A549 (cell line): Measurements from ENCODE around the gene SORCS2. TPM values are rescaled to one million over a fixed set of nuclear protein-coding genes. Genes with fewer than 3 reads are reported as not detected.

ENCODE experiments used
- ATAC-seq, 2 experiments: fragments of 200-7000 bp in 1 of 2; fragments of >200 bp in 1 of 2; cut with Nextera tagmentation in 1 of 2; cut with Tn5 transposase in 1 of 2; 3 replicates each; pipeline versions ENCODE4 v1.8.0 to v1.9.1; 2018 to 2020; ENCODE audit warnings: mild to moderate bottlenecking in 1 of 2, moderate library complexity in 1 of 2
- CTCF ChIA-PET: fragments of 300-600 bp; sonication (Branson Sonifier 250); formaldehyde crosslinking; extraction: SDS; loops from one replicate; lab custom pipeline; 2021; ENCODE audit warnings: antibody characterized with exemption, inconsistent platforms; lab: Yijun Ruan, JAX
- POLR2A ChIA-PET: fragments of 350-600 bp; formaldehyde crosslinking; extraction: SDS; loops from one replicate; lab custom pipeline; 2021; ENCODE audit warnings: antibody characterized with exemption, inconsistent platforms; lab: Yijun Ruan, JAX
- DNase-seq, 2 experiments: peaks; one replicate each; pipeline versions ENCODE4 v3.0.0 to v3.0.0-alpha.2; 2011 to 2016; ENCODE audit warnings: low read depth in 1 of 2, low spot score in 1 of 2
- FAIRE-seq: peaks from 2 replicates; lab custom pipeline; 2011; peaks lifted over from hg19 to GRCh38; lab: Jason Lieb, UNC
- H3K27ac ChIP-seq, 2 experiments: fragments of >200 bp; sonication (Bioruptor Twin); formaldehyde crosslinking; 3 replicates each; pipeline ENCODE4 v1.5.1; 2016 to 2017
- H3K4me1 ChIP-seq: fragments of >200 bp; sonication (Bioruptor Twin); formaldehyde crosslinking; 3 replicates; pipeline ENCODE4 v1.6.1; 2016
- H3K4me2 ChIP-seq: fragments of >200 bp; sonication (Bioruptor Twin); formaldehyde crosslinking; 3 replicates; pipeline ENCODE4 v1.6.1; 2016
- H3K4me3 ChIP-seq: fragments of >200 bp; sonication (Bioruptor Twin); formaldehyde crosslinking; 3 replicates; pipeline ENCODE4 v1.5.1; 2016
- H3K9me3 ChIP-seq: fragments of >200 bp; sonication (Bioruptor Twin); formaldehyde crosslinking; 3 replicates; pipeline ENCODE4 v1.6.1; 2016
- BCL3 ChIP-seq: fragments of >200 bp; sonication (Bioruptor Twin); formaldehyde crosslinking; IDR thresholded peaks from 3 replicates; pipeline ENCODE4 v1.6.1; 2016
- CBX8 ChIP-seq: fragments of 200-600 bp; sonication (generic); IDR thresholded peaks from 2 replicates; pipeline ENCODE4 v1.6.1; 2016
- CHD4 ChIP-seq: fragments of 200-600 bp; sonication (generic); IDR thresholded peaks from 2 replicates; pipeline ENCODE4 v1.6.1; 2016; ENCODE audit warnings: antibody characterized with exemption, mild to moderate bottlenecking, borderline replicate concordance
- EHMT2 ChIP-seq: fragments of 200-600 bp; sonication (generic); IDR thresholded peaks from 2 replicates; pipeline ENCODE4 v1.6.1; 2016; ENCODE audit warnings: antibody characterized with exemption, low read depth, mild to moderate bottlenecking, moderate library complexity
- EP300 ChIP-seq, 2 experiments: fragments of >200 bp; sonication (Bioruptor Twin); formaldehyde crosslinking; IDR thresholded peaks; 2 replicates in 1 of 2; 3 replicates in 1 of 2; pipeline ENCODE4 v1.6.1; 2016 to 2017
- FOSL2 ChIP-seq, 2 experiments: fragments of 450-650 bp in 1 of 2; fragments of >200 bp in 1 of 2; sonication (Bioruptor Twin) in 1 of 2; formaldehyde crosslinking; IDR thresholded peaks; 2 replicates each; pipeline versions ENCODE4 v1.5.0 to v1.6.1; 2016 to 2020; ENCODE audit warnings: mild to moderate bottlenecking in 1 of 2, moderate library complexity in 1 of 2
- GATA3 ChIP-seq: IDR thresholded peaks from 2 replicates; pipeline ENCODE4 v1.6.1; 2012; ENCODE audit warnings: borderline replicate concordance
- HES2 ChIP-seq: fragments of >200 bp; sonication (Bioruptor Twin); formaldehyde crosslinking; IDR thresholded peaks from 2 replicates; pipeline ENCODE4 v1.6.1; 2016
- HMGXB4 ChIP-seq: fragments of 250-450 bp; sonication (Bioruptor Pico); IDR thresholded peaks from 2 replicates; pipeline ENCODE4 v1.5.0; 2021; ENCODE audit warnings: mild to moderate bottlenecking, moderate library complexity, borderline replicate concordance
- JUNB ChIP-seq: fragments of >200 bp; sonication (Bioruptor Twin); formaldehyde crosslinking; IDR thresholded peaks from 2 replicates; pipeline ENCODE4 v1.6.1; 2016
- PHF8 ChIP-seq: fragments of 200-600 bp; sonication (generic); IDR thresholded peaks from 2 replicates; pipeline ENCODE4 v1.6.1; 2016; ENCODE audit warnings: low read depth, mild to moderate bottlenecking, antibody characterized with exemption, moderate library complexity, borderline replicate concordance
- POLR2A ChIP-seq: IDR thresholded peaks from 2 replicates; pipeline ENCODE4 v1.6.1; 2012; ENCODE audit warnings: mild to moderate bottlenecking, low read length
- REST ChIP-seq: fragments of 200-600 bp; sonication (generic); IDR thresholded peaks from 2 replicates; pipeline ENCODE4 v1.6.1; 2016; ENCODE audit warnings: antibody characterized with exemption, mild to moderate bottlenecking, moderate library complexity
- RFX5 ChIP-seq: fragments of 450-650 bp; IDR thresholded peaks from 2 replicates; pipeline ENCODE4 v1.7.1; 2014; ENCODE audit warnings: antibody characterized with exemption, mild to moderate bottlenecking, moderate library complexity
- SMC3 ChIP-seq: fragments of >200 bp; sonication (Bioruptor Twin); formaldehyde crosslinking; IDR thresholded peaks from 3 replicates; pipeline ENCODE4 v1.6.1; 2018; ENCODE audit warnings: inconsistent platforms
- SREBF2 ChIP-seq: fragments of 450-650 bp; IDR thresholded peaks from 2 replicates; pipeline ENCODE4 v1.6.1; 2014; ENCODE audit warnings: mild to moderate bottlenecking, moderate library complexity
- TFCP2L1 ChIP-seq: fragments of 250-450 bp; sonication (Bioruptor Pico); IDR thresholded peaks from 2 replicates; pipeline ENCODE4 v1.5.0; 2021; ENCODE audit warnings: mild to moderate bottlenecking
- ZFP36 ChIP-seq: fragments of 450-650 bp; IDR thresholded peaks from 2 replicates; pipeline ENCODE4 v1.6.1; 2014; ENCODE audit warnings: borderline replicate concordance; ENCODE audit not compliant: partially characterized antibody
- WGBS: methylation state at CpG from one replicate; pipeline ENCODE4 v1.1.6; 2017; ENCODE audit errors: missing lambda C conversion rate; 5-methylcytosine and 5-hydroxymethylcytosine counted together
- polyA plus RNA-seq, 4 experiments: library from polyadenylated mRNA; depleted of rRNA in 3 of 4; stranded (reverse); fragments of >200 nt; fragmentation: RNase III in 1 of 4; extraction: RNeasy Plus Mini Kit Qiagen cat#74134 plus additional on column Dnase treatment in 1 of 4; gene quantifications; 2 replicates in 3 of 4; 3 replicates in 1 of 4; pipeline ENCODE4 v1.2.3, GENCODE V29; 2011 to 2017

The SORCS2 gene
- polyA plus RNA-seq, 2 of the 4 experiments (the other 2 are of a cell fraction), result 1.4 to 4.6 TPM

GRCh38 chr4:7687006-7687405, 494.7 kb downstream of the SORCS2 start:
- DNase-seq, result no peak
- TF ChIP-seq CHD4 (no peak), RFX5 (no peak), GATA3 (no peak), EHMT2 (no peak), REST (no peak)
- TF ChIP-seq, all 56 proteins: peak for 0
- 72% methylated on average over 9 of the region's 9 CpGs for WGBS
- H3K4me2 ChIP-seq, result no peak overlapping the region
- no peaks in the 10 kb centered on the region for H3K9me3 ChIP-seq
- POLR2A ChIA-PET, result no interaction called here
- CTCF ChIA-PET, result interaction anchor here (1.0 kb wide), 1 partner anchor 33 kb away, joined by 3 read pairs; no protein-coding TSS in a partner anchor
- no peak overlapping the region for H3K27ac ChIP-seq
- no peak for FAIRE-seq
- no peak overlapping the region for H3K4me3 ChIP-seq
- ATAC-seq, result no peak
- H3K4me1 ChIP-seq, result no peaks in the 10 kb centered on the region

- no peak for TF ChIP-seq SMC3
- TF ChIP-seq FOSL2 (IDR thresholded peaks at IDR 0.05), result no peak
- TF ChIP-seq FOSL2 (CRISPR knock-in tag; IDR thresholded peaks at IDR 0.05), result no peak
- no peak for TF ChIP-seq SREBF2
- no peak for TF ChIP-seq JUNB
- no peak for TF ChIP-seq CHD4
- no peak for TF ChIP-seq PHF8
- TF ChIP-seq POLR2A, result no peak
- no peak for TF ChIP-seq EP300 (IDR thresholded peaks at IDR 0.05)
- TF ChIP-seq TFCP2L1, result no peak
- POLR2A ChIA-PET, result no interaction called here
- Histone ChIP-seq H3K9me3 (no peaks in the 10 kb centered on the region), H3K27ac (no peak overlapping the region), H3K4me3 (no peak overlapping the region), H3K4me2 (no peak overlapping the region), H3K4me1 (no peaks in the 10 kb centered on the region)
- FAIRE-seq, result no peak
- DNase-seq, result no peak
- 70% methylated on average over 9 of the region's 9 CpGs for WGBS
- CTCF ChIA-PET, result no interaction called here
- no peak for ATAC-seq
Measured at GRCh38 chr4:7687796-7688195, 495.5 kb downstream of the SORCS2 start.

- WGBS, result 28% methylated on average over 6 of the region's 6 CpGs
- FAIRE-seq, result no peak
Measured at GRCh38 chr4:7689773-7690693, 497.7 kb downstream of the SORCS2 start.

GRCh38 chr4:7691061-7691460, 498.7 kb downstream of the SORCS2 start:
- ChIA-PET POLR2A (no interaction called here), CTCF (no interaction called here)
- no peak for ATAC-seq
- 68% methylated on average over 6 of the region's 6 CpGs for WGBS
- FAIRE-seq, result no peak
- Histone ChIP-seq H3K4me3 (no peak overlapping the region), H3K4me1 (no peaks in the 10 kb centered on the region), H3K4me2 (no peak overlapping the region), H3K27ac (no peak overlapping the region), H3K9me3 (no peaks in the 10 kb centered on the region)
- no peak for DNase-seq
- TF ChIP-seq GATA3 (no peak), BCL3 (no peak), HMGXB4 (CRISPR knock-in tag) (no peak), ZFP36 (no peak), FOSL2 (IDR thresholded peaks at IDR 0.05) (no peak), FOSL2 (CRISPR knock-in tag; IDR thresholded peaks at IDR 0.05) (no peak), SREBF2 (no peak), SMC3 (no peak)

More at GRCh38 chr4:7689773-7690693, 497.7 kb downstream of the SORCS2 start:
- Histone ChIP-seq H3K9me3 (no peaks in the 10 kb centered on the region), H3K4me2 (no peak overlapping the region), H3K27ac (no peak overlapping the region), H3K4me3 (no peak overlapping the region), H3K4me1 (no peaks in the 10 kb centered on the region)
- ChIA-PET CTCF (no interaction called here), POLR2A (no interaction called here)
- no peak for DNase-seq
- TF ChIP-seq HES2 (no peak), CBX8 (no peak)
- ATAC-seq, result no peak
